Measurements from ENCODE around the gene TENM4.

Gene TENM4

GRCh38 chr11:79068356-79068755, 372.5 kb downstream of the TENM4 start:
- no peaks in the 10 kb centered on the region for H3K9me3 ChIP-seq (ENCODE audit: control insufficient read depth in 2 of 2, low read length in 2 of 2)
- H3K4me3 ChIP-seq (ENCODE audit: low read length in 2 of 2) = no peak overlapping the region
- H3K9ac ChIP-seq (ENCODE audit: low read depth in 1 of 2, low read length in 2 of 2) = no peak overlapping the region
- H3K36me3 ChIP-seq (ENCODE audit: control insufficient read depth in 2 of 2, insufficient read depth in 2 of 2, low read length in 2 of 2) = no peaks in the 10 kb centered on the region
- no peaks in the 10 kb centered on the region for H3K27me3 ChIP-seq (ENCODE audit: control insufficient read depth in 2 of 2, insufficient read depth in 2 of 2, low read length in 2 of 2)
- no peaks in the 10 kb centered on the region for H3K4me1 ChIP-seq (ENCODE audit: control insufficient read depth in 2 of 2, insufficient read depth in 2 of 2, low read length in 2 of 2)
- no peak overlapping the region for H3K27ac ChIP-seq (ENCODE audit: low read depth in 2 of 2, low read length in 2 of 2)

GRCh38 chr11:79067352-79067679, 373.5 kb downstream of the TENM4 start:
- Histone ChIP-seq H3K27me3 (ENCODE audit: control insufficient read depth in 2 of 2, insufficient read depth in 2 of 2, low read length in 2 of 2) (no peaks in the 10 kb centered on the region), H3K9ac (ENCODE audit: low read depth in 1 of 2, low read length in 2 of 2) (no peak overlapping the region), H3K27ac (ENCODE audit: low read depth in 2 of 2, low read length in 2 of 2) (no peak overlapping the region), H3K4me1 (ENCODE audit: control insufficient read depth in 2 of 2, insufficient read depth in 2 of 2, low read length in 2 of 2) (no peaks in the 10 kb centered on the region), H3K9me3 (ENCODE audit: control insufficient read depth in 2 of 2, low read length in 2 of 2) (no peaks in the 10 kb centered on the region), H3K4me3 (ENCODE audit: low read length in 2 of 2) (no peak overlapping the region), H3K36me3 (ENCODE audit: control insufficient read depth in 2 of 2, insufficient read depth in 2 of 2, low read length in 2 of 2) (no peaks in the 10 kb centered on the region)

- no peak overlapping the region for H3K4me3 ChIP-seq (ENCODE audit: low read length in 2 of 2)
- no peaks in the 10 kb centered on the region for H3K27me3 ChIP-seq (ENCODE audit: control insufficient read depth in 2 of 2, insufficient read depth in 2 of 2, low read length in 2 of 2)
- H3K27ac ChIP-seq (ENCODE audit: low read depth in 2 of 2, low read length in 2 of 2) = no peak overlapping the region
These were observed 374.1 kb downstream of the TENM4 start for GRCh38 chr11:79066456-79067351.

GRCh38 chr11:79062814-79063762, 377.7 kb downstream of the TENM4 start:
- no peak overlapping the region for H3K9ac ChIP-seq (ENCODE audit: low read depth in 1 of 2, low read length in 2 of 2)
- no peaks in the 10 kb centered on the region for H3K4me1 ChIP-seq (ENCODE audit: control insufficient read depth in 2 of 2, insufficient read depth in 2 of 2, low read length in 2 of 2)
- no peaks in the 10 kb centered on the region for H3K27me3 ChIP-seq (ENCODE audit: control insufficient read depth in 2 of 2, insufficient read depth in 2 of 2, low read length in 2 of 2)
- H3K36me3 ChIP-seq (ENCODE audit: control insufficient read depth in 2 of 2, insufficient read depth in 2 of 2, low read length in 2 of 2) = no peaks in the 10 kb centered on the region
- no peaks in the 10 kb centered on the region for H3K9me3 ChIP-seq (ENCODE audit: control insufficient read depth in 2 of 2, low read length in 2 of 2)
- H3K4me3 ChIP-seq (ENCODE audit: low read length in 2 of 2) = no peak overlapping the region
- no peak overlapping the region for H3K27ac ChIP-seq (ENCODE audit: low read depth in 2 of 2, low read length in 2 of 2)

More at GRCh38 chr11:79066456-79067351, 374.1 kb downstream of the TENM4 start:
- no peaks in the 10 kb centered on the region for H3K36me3 ChIP-seq (ENCODE audit: control insufficient read depth in 2 of 2, insufficient read depth in 2 of 2, low read length in 2 of 2)
- no peaks in the 10 kb centered on the region for H3K9me3 ChIP-seq (ENCODE audit: control insufficient read depth in 2 of 2, low read length in 2 of 2)
- no peak overlapping the region for H3K9ac ChIP-seq (ENCODE audit: low read depth in 1 of 2, low read length in 2 of 2)
- H3K4me1 ChIP-seq (ENCODE audit: control insufficient read depth in 2 of 2, insufficient read depth in 2 of 2, low read length in 2 of 2) = no peaks in the 10 kb centered on the region

GRCh38 chr11:79060081-79060953, 380.5 kb downstream of the TENM4 start:
- H3K36me3 ChIP-seq (ENCODE audit: control insufficient read depth in 2 of 2, insufficient read depth in 2 of 2, low read length in 2 of 2) = no peaks in the 10 kb centered on the region

DNA sequence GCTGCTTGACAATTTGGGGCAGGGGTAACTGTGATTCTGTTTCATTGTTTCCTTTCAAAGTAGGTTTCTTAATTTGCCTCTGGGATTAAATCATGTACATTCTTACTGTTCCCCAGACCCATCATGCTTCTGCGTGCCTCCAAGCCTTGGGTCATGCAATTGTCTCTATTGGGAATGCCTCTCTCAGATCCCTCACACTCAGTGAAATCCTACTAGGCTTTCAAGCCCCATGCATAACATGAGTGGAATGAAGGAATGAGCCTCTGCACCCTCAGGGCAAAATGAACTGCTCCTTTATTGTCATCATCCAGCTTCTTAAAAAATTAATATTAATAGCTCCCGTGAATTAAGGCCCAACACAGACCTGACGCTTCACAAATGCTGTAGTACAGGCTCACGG, 381.7 kb downstream of the TENM4 start:
- no peak overlapping the region for H3K4me3 ChIP-seq (ENCODE audit: low read length in 2 of 2)
- no peaks in the 10 kb centered on the region for H3K27me3 ChIP-seq (ENCODE audit: control insufficient read depth in 2 of 2, insufficient read depth in 2 of 2, low read length in 2 of 2)
- no peak overlapping the region for H3K27ac ChIP-seq (ENCODE audit: low read depth in 2 of 2, low read length in 2 of 2)
- no peaks in the 10 kb centered on the region for H3K9me3 ChIP-seq (ENCODE audit: control insufficient read depth in 2 of 2, low read length in 2 of 2)
- H3K9ac ChIP-seq (ENCODE audit: low read depth in 1 of 2, low read length in 2 of 2) = no peak overlapping the region
- H3K4me1 ChIP-seq (ENCODE audit: control insufficient read depth in 2 of 2, insufficient read depth in 2 of 2, low read length in 2 of 2) = no peaks in the 10 kb centered on the region
- H3K36me3 ChIP-seq (ENCODE audit: control insufficient read depth in 2 of 2, insufficient read depth in 2 of 2, low read length in 2 of 2) = no peaks in the 10 kb centered on the region

More at GRCh38 chr11:79060081-79060953, 380.5 kb downstream of the TENM4 start:
- Histone ChIP-seq H3K9ac (ENCODE audit: low read depth in 1 of 2, low read length in 2 of 2) (no peak overlapping the region), H3K4me3 (ENCODE audit: low read length in 2 of 2) (no peak overlapping the region), H3K27ac (ENCODE audit: low read depth in 2 of 2, low read length in 2 of 2) (no peak overlapping the region), H3K9me3 (ENCODE audit: control insufficient read depth in 2 of 2, low read length in 2 of 2) (no peaks in the 10 kb centered on the region), H3K4me1 (ENCODE audit: control insufficient read depth in 2 of 2, insufficient read depth in 2 of 2, low read length in 2 of 2) (no peaks in the 10 kb centered on the region), H3K27me3 (ENCODE audit: control insufficient read depth in 2 of 2, insufficient read depth in 2 of 2, low read length in 2 of 2) (no peaks in the 10 kb centered on the region)

GRCh38 chr11:79055856-79056631, 384.8 kb downstream of the TENM4 start:
- H3K27ac ChIP-seq (ENCODE audit: low read depth in 2 of 2, low read length in 2 of 2) = no peak overlapping the region

GRCh38 chr11:79054636-79055035, 386.2 kb downstream of the TENM4 start:
- Histone ChIP-seq H3K9me3 (ENCODE audit: control insufficient read depth in 2 of 2, low read length in 2 of 2) (no peaks in the 10 kb centered on the region), H3K36me3 (ENCODE audit: control insufficient read depth in 2 of 2, insufficient read depth in 2 of 2, low read length in 2 of 2) (no peaks in the 10 kb centered on the region), H3K27me3 (ENCODE audit: control insufficient read depth in 2 of 2, insufficient read depth in 2 of 2, low read length in 2 of 2) (no peaks in the 10 kb centered on the region), H3K27ac (ENCODE audit: low read depth in 2 of 2, low read length in 2 of 2) (no peak overlapping the region), H3K4me3 (ENCODE audit: low read length in 2 of 2) (no peak overlapping the region), H3K4me1 (ENCODE audit: control insufficient read depth in 2 of 2, insufficient read depth in 2 of 2, low read length in 2 of 2) (no peaks in the 10 kb centered on the region), H3K9ac (ENCODE audit: low read depth in 1 of 2, low read length in 2 of 2) (no peak overlapping the region)

More at GRCh38 chr11:79055856-79056631, 384.8 kb downstream of the TENM4 start:
- no peak overlapping the region for H3K9ac ChIP-seq (ENCODE audit: low read depth in 1 of 2, low read length in 2 of 2)
- no peaks in the 10 kb centered on the region for H3K9me3 ChIP-seq (ENCODE audit: control insufficient read depth in 2 of 2, low read length in 2 of 2)
- no peaks in the 10 kb centered on the region for H3K27me3 ChIP-seq (ENCODE audit: control insufficient read depth in 2 of 2, insufficient read depth in 2 of 2, low read length in 2 of 2)
- no peaks in the 10 kb centered on the region for H3K36me3 ChIP-seq (ENCODE audit: control insufficient read depth in 2 of 2, insufficient read depth in 2 of 2, low read length in 2 of 2)
- H3K4me1 ChIP-seq (ENCODE audit: control insufficient read depth in 2 of 2, insufficient read depth in 2 of 2, low read length in 2 of 2) = no peaks in the 10 kb centered on the region
- H3K4me3 ChIP-seq (ENCODE audit: low read length in 2 of 2) = no peak overlapping the region

DNA sequence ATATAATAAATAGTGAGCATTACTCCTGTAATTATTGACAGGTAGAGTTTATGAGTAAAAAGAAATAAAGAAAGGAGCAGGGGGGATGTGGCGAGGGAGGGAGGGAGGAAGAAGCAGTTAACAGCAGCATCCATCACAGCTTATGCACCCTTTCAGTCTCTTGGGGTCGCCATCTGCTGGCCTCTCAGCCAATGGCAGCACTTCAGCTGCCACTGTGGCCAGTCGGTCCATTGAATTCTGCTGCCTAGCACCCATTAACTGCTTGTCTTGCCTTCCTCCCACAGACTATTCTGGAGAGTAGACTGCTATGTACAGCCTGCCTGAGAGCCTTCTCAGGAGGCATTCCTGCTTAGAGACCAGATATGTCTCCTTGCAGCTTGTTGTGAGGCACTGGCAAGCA, 388.3 kb downstream of the TENM4 start:
- Histone ChIP-seq H3K36me3 (ENCODE audit: control insufficient read depth in 2 of 2, insufficient read depth in 2 of 2, low read length in 2 of 2) (no peaks in the 10 kb centered on the region), H3K4me3 (ENCODE audit: low read length in 2 of 2) (no peak overlapping the region), H3K9ac (ENCODE audit: low read depth in 1 of 2, low read length in 2 of 2) (no peak overlapping the region), H3K9me3 (ENCODE audit: control insufficient read depth in 2 of 2, low read length in 2 of 2) (no peaks in the 10 kb centered on the region), H3K27me3 (ENCODE audit: control insufficient read depth in 2 of 2, insufficient read depth in 2 of 2, low read length in 2 of 2) (no peaks in the 10 kb centered on the region), H3K27ac (ENCODE audit: low read depth in 2 of 2, low read length in 2 of 2) (no peak overlapping the region), H3K4me1 (ENCODE audit: control insufficient read depth in 2 of 2, insufficient read depth in 2 of 2, low read length in 2 of 2) (no peaks in the 10 kb centered on the region)

Data from mucosa of rectum (tissue), 2 donors.